ENCODE measurements around the gene SHROOM3.
A peak's percentile ranks its signal among the peaks of the same experiment; 100 is the strongest.
"Not testable (repeated sequence)": the region's sequence is repeated elsewhere in the genome, so short reads cannot be mapped to it uniquely, and the experiment has no call there.

SHROOM3 gene

GRCh38 chr4:76703676-76704075 is 268.6 kb downstream of the SHROOM3 start:
- DNase-seq = no peak

DNA sequence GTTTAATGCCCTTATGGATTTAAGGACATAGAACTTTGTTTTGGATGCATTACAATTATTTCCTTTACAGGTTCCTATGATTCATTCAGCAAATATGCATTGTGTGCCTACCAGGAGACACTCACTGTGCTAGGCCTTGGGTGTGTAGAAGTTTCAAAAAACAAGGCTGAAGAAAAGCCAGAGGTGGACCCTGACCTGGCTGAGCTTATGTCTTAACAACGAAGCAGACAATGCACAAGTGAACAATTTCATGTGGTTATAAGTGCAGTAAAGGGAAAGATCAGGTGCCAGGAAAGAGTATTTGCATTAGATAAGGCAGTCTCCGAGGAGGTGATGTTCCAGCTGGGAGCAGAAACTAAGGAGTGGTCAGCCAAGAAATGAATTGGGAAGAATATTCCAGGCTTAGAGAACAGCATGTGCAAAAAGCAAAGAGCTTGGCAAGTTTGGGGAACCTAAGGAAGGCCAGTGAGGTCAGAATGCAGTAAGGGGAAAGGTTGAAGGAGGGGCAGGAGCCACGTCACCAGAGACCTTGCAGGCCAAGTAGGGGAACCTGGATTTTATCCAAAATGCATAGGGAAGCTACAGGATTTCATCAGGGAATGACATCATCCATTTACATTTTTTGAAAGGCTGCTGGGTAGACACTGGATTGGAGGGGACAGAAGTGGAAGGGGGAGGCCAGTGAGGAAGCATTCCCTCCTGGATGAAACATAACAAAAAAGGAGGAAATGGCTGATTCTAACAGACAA is 269.3 kb downstream of the SHROOM3 start:
- DNase-seq = peak in 1 of 2 experiments; percentile 29

DNA sequence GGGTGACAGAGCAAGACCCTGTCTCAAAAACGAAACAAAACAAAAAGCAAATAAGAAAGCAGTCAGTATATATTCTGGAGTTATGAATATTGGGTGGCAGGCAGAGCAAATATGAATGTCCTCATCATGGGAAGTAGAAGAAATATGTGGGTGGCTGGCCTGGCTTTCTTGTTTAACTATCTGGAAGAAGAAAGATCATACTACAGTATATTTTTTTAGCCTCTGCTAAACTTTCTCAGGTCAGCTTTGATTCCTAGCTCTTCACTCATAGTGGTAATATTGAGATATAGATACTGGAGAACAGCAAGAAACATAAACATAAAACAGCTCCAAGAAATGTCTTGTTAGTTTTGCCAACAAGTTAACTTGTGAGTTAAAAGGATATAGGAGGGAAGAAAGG is 270.4 kb downstream of the SHROOM3 start:
- no peak for DNase-seq

- no peak for DNase-seq
Observed at GRCh38 chr4:76706581-76706980, 271.6 kb downstream of the SHROOM3 start.

DNA sequence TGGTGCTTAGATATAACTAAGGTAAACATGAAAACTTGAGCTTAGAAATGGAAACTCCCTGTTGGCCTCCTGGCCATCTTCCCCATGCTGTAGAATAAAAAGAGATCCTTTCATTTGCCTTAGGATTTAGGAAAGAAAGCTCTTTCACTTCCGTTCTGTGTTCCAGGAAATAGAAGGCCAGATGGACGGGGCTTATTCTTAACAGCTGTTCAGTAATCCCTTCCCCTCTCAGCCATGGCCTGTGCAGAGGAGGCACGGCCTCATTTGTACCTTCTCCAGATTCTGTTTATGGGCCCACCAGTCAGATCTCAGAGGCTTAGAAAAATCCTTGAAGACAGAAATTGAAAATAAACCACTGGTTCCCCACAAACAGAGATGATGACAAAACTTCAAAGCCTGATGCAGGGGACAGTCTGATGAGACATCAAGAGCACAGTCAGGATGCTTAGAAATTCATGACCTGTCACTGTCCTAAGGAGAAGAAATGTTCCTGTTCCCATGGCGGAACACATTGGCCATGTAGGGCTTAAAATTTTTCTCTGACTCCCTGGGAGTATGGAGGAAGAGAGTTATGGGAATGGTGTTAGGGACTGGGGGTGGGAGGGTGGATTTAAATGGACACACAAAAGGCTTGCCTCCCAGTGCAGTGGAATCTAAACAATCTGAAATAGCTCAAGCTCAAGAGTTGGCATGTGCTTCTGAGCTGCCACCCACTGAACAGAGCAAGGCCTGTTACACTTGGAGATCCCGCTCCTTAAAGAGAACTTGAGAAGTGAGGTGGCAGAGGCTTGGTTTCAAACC is 274.1 kb downstream of the SHROOM3 start:
- no peak for DNase-seq

DNA sequence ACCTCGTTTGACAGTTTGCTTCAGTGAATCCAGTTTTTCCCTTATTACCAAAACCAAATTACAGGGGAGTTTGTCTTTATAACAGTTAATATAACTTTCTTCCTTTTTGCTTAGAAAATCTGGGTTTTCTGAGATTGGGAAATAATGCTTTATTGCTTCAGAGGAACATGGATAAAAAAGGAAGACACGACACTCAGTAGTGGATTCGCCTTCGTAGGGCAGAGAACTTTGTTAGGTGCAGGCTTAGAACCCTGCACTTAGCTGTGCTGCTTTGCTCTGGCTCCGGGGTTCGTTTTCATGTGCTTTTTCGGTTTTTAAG is 274.7 kb downstream of the SHROOM3 start:
- no peak for DNase-seq

DNA sequence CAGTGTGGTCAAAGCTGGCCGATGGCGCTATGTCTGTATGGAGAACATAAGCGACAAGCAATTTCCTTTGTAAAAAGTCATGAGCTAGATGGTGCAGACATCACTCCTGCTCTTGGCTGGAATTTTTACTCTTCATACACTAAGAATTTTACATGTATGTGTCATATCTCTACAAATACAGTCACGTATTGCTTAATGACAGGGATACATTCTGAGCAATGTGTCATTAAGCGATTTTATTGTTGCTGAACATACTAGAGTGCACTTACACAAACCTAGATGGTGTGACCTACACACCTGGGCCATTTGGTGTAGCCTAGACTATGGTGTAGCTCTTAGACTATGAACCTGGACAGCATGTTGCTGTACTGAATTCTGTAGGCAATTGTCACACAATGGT is 277.5 kb downstream of the SHROOM3 start:
- no peak for DNase-seq

- DNase-seq = no peak
Observed at GRCh38 chr4:76714226-76714625, 279.2 kb downstream of the SHROOM3 start.

DNA sequence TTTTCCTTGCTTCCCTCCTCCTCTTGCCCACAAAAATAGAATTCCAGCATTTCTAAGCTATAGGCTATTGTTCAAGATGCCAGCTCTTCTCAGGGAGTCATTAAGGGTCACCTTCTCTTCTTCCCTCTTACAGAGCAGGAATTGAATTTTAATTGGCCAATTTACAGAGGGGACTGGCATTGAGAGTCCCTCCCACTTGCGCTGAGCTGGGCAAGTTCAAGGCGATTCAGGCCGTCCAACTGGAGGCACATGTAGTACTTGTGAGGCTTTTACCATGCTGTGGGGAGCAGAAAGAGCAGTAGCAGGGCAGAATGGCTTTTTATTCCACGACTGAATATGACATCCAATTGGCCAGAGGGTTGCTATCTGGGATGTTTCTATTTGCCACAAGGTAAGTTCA is 281.0 kb downstream of the SHROOM3 start:
- DNase-seq = no peak

DNA sequence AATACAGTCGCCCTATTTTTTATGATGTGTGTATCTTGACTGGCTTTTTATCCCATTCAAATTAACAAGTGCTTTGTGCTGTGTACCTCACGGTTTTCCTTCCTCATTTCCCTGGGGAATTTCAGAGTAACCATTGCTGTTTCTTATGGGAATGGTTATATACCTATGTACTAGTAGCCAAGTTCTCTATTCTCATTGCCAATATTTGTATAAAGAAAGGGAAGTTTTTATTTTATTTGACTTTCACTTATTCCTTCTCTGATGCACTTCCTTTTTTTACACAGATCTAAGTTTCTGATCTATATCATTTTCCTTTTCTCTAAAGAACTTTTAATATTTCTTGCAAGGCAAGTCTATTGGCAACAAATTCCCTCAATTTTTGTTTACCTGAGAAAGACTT is 281.6 kb downstream of the SHROOM3 start:
- no peak for DNase-seq

- DNase-seq = no peak
Observed at GRCh38 chr4:76717431-76717830, 282.4 kb downstream of the SHROOM3 start.

- DNase-seq = no peak
Observed at GRCh38 chr4:76718021-76718420, 283.0 kb downstream of the SHROOM3 start.

DNA sequence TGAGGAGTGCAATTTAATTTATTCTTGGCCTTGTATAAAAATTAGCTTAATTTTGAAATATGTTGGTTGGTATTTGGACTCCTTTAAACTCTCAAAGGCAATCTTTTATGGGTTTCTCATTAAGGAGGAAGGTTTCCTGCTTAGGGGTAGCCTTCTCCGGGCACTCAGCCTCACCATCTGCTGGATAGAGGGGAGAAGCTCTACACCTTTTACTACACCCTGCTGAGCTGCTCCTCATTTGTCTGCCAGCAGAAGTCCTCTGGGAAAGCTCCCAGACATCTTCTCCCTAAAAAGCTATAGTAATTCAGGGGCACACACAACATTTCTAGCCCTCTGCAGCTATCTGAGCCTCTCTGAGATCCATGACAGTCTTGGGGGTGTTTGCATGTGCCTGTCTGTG is 283.8 kb downstream of the SHROOM3 start:
- no peak for DNase-seq

DNA sequence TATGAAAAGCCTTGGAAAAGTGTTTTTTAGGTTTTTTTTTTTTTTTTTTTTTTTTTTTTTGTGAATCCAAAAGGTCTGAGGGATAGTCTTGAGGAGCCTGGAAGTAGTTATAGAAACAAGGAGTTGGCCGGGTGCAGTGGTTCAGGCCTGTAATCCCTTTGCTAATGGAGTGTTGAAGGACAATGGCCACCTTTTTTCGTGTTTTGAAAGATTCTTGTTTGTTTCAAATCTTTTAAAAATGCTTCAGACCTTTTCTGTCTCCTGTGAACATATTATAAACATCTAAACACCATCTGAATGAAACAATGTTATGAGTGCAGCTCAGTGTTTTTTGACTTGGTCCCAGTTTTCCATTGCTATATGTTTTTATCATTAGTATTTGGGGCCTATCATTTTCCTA is 285.1 kb downstream of the SHROOM3 start:
- DNase-seq = no peak

DNA sequence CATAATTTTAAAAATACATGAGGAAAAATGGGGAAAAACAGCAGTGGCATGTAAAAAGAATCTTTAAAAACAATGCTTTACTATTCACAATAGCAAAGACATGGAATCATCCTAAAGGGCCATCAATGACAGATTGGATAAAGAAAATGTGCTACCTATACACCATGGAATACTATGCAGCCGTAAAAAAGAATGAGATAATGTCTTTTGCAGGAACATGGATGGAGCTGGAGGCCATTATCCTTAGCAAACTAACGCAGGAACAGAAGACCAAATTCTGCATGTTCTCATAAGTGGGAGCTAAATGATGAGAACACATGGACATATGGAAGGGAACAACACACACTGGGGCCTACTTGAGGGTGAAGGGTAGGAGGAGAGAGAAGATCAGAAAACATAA is 287.1 kb downstream of the SHROOM3 start:
- DNase-seq = not testable (repeated sequence)

DNA sequence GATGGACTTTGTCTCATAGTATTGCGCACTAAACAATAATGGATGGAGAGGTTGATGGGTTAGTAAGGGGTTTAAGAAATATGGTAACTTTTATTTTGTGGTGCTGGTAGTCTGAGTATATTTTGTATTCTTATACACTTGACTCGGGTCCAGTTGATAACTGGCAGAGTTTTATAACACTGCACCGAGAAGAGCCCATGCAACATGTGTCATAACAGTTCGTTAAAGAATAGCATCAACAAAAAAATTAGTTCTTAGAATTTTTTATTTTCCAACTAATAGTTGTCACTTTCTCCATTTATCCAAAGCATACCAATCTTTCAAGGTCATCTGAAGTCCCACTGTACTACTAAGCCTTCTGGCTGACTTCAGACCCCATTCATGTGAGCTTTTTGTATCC is 287.8 kb downstream of the SHROOM3 start:
- no peak for DNase-seq

- no peak for DNase-seq
Observed at GRCh38 chr4:76723373-76723772, 288.3 kb downstream of the SHROOM3 start.

- DNase-seq = no peak
Observed at GRCh38 chr4:76723924-76724323, 288.9 kb downstream of the SHROOM3 start.

DNA sequence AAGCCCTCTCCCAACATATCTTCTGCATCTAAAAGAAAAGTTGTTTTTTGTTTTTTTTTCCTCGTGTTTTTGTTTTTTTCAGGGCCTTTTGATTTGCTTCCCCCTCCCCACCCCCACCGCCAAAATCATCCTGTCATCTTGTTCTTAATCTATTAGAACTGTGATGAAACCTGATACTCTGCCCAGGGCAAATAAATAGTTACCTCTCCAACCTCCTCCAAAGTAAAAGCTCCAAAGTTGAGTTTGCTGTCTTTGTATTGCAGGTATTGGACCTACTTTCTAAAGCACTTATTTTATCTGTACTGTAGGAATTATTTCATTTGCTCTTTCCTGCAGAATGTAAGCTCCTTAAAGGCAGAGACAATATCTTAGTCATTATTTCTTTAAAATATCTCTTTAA is 290.0 kb downstream of the SHROOM3 start:
- no peak for DNase-seq

GRCh38 chr4:76726176-76726575 is 291.1 kb downstream of the SHROOM3 start:
- DNase-seq = no peak

DNA sequence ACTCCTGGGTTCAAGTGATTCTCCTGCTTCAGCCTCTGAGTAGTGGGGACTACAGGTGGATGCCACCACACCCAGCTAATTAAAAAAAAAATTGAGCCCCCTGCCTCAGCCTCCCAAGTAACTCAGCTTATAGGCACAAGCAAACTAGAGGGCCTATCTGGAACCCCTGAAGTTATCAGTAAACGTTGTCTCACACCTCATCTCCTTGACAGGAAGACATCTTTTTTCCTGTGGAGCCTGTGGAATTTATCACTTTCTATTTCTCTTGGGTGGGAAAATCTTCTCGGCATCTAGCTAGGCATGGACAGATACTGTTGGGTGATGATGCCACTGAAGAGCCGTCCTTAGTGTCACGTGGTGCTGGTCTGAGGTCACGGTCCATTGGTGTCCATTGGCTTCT is 291.6 kb downstream of the SHROOM3 start:
- DNase-seq = no peak

GRCh38 chr4:76727934-76728333 is 292.9 kb downstream of the SHROOM3 start:
- not testable (repeated sequence) for DNase-seq

DNA sequence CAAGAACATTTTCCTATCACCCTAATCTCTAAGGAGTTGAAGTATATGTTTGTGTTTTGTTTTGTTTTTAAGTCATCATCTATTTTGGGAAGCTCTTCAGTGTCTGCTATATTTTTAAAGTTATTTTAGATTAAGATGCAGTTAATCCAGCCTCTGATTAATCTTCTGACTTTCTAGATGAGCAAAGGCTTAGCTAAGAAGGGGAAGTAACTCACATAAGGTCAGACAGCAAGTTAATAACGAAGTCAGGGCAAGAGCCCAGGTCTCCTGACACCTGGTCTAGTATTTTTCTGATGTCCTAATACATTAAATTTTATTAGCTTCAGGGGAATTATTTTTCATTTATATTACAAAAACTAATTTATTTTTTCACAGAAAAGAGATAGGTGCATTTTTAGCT is 294.4 kb downstream of the SHROOM3 start:
- DNase-seq = no peak

- DNase-seq = no peak
Observed at GRCh38 chr4:76729980-76730379, 295.0 kb downstream of the SHROOM3 start.

DNA sequence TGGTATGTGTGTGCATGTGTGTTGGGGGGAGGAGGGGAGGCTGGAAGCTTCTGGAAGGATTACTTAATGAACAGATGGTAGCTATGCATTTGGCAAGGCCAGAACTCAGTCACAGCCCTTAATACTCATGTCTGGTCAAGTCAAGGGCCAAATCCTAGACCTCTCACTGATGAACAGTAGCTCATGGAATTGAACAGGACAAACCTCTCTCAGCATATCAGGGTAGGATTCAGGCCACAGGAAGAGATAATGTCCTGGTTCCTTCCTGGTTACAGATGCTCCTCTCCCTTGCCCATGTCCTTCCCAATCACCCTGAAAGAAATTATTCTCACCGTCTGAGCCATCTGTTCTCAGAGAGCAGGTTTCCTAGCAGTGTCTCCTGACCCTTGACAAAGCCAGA is 297.2 kb downstream of the SHROOM3 start:
- no peak for DNase-seq

Data from SHP77 (cell line).